GM12878 (cell line): ENCODE results near the gene GBX1.

Experiments
- CTCF ChIP-seq, 3 experiments: IDR thresholded peaks in 2 of 3; conservative IDR thresholded peaks in 1 of 3; 2 replicates each; pipeline ENCODE4 v1.5.1; 2011; ENCODE audit warnings: low read depth in 3 of 3, low read length in 3 of 3, mild to moderate bottlenecking in 3 of 3, control low read depth in 2 of 3, moderate library complexity in 2 of 3, inconsistent platforms in 1 of 3, mixed read lengths in 1 of 3; ENCODE audit not compliant: control insufficient read depth in 2 of 3, insufficient read depth in 1 of 3; ENCODE audit errors: extremely low read depth in 1 of 3
- ETV6 ChIP-seq, 2 experiments: fragments of 450-650 bp in 1 of 2; IDR thresholded peaks in 1 of 2; conservative IDR thresholded peaks in 1 of 2; 2 replicates each; pipeline ENCODE4 v1.6.1; 2014; ENCODE audit warnings: antibody characterized with exemption in 1 of 2, borderline replicate concordance in 1 of 2, low read depth in 1 of 2, mild to moderate bottlenecking in 1 of 2, moderate library complexity in 1 of 2
- SP1 ChIP-seq: IDR thresholded peaks from one replicate; pipeline ENCODE4 v1.6.1; 2011; ENCODE audit warnings: low read depth, low read length
- ZNF217 ChIP-seq: fragments of 450-650 bp; IDR thresholded peaks from 2 replicates; pipeline ENCODE4 v1.6.1; 2017; ENCODE audit warnings: antibody characterized with exemption, mild to moderate bottlenecking

GRCh38 chr7:151185762-151186639 lies 18.5 kb upstream of the GBX1 start:
- TF ChIP-seq ETV6 (conservative IDR thresholded peaks at IDR 0.05 in 1 of 2, IDR thresholded peaks at IDR 0.05 in 1 of 2; ENCODE audit: borderline replicate concordance in 1 of 2, low read depth in 1 of 2) (no peak), CTCF (IDR thresholded peaks at IDR 0.05 in 2 of 3, conservative IDR thresholded peaks at IDR 0.05 in 1 of 3; ENCODE audit: control insufficient read depth in 2 of 3, extremely low read depth in 1 of 3, insufficient read depth in 1 of 3, low read depth in 3 of 3, low read length in 3 of 3) (no peak), ZNF217 (no peak), SP1 (no peak)
